HepG2 (cell line): ENCODE results near the gene ZFP90. TPM values are rescaled to one million over a fixed set of nuclear protein-coding genes. Genes with fewer than 3 reads are reported as not detected.

Experiments used
- EEA1 ChIP-seq: sonication (generic); formaldehyde crosslinking; IDR thresholded peaks from 2 replicates; pipeline ENCODE4 v1.5.1; 2020; ENCODE audit warnings: mild to moderate bottlenecking, missing genetic modification reagents, borderline replicate concordance
- ELF4 ChIP-seq: sonication (generic); formaldehyde crosslinking; IDR thresholded peaks from 2 replicates; pipeline ENCODE4 v1.5.0; 2020; ENCODE audit warnings: missing genetic modification reagents, mild to moderate bottlenecking, moderate library complexity, borderline replicate concordance
- FOSL1 ChIP-seq: sonication (generic); formaldehyde crosslinking; IDR thresholded peaks from 2 replicates; pipeline ENCODE4 v1.9.0; 2021; ENCODE audit warnings: missing genetic modification reagents, borderline replicate concordance
- GLI4 ChIP-seq: sonication (generic); formaldehyde crosslinking; IDR thresholded peaks from 2 replicates; pipeline ENCODE4 v1.5.1; 2020; ENCODE audit warnings: missing genetic modification reagents, mild to moderate bottlenecking, moderate library complexity, borderline replicate concordance
- KLF12 ChIP-seq: sonication (generic); formaldehyde crosslinking; IDR thresholded peaks from 2 replicates; pipeline ENCODE4 v1.4.0; 2020; ENCODE audit warnings: missing genetic modification reagents, borderline replicate concordance
- KLF6 ChIP-seq: IDR thresholded peaks from 2 replicates; pipeline ENCODE4 v1.8.0; 2016; ENCODE audit warnings: missing biosample characterization, missing genetic modification reagents
- NBN ChIP-seq: fragments of 450-650 bp; conservative IDR thresholded peaks from 2 replicates; pipeline ENCODE4 v1.6.1; 2017
- SOX13 ChIP-seq, 3 experiments: fragments of 450-650 bp in 1 of 3; sonication (generic) in 1 of 3; formaldehyde crosslinking in 1 of 3; IDR thresholded peaks in 2 of 3; conservative IDR thresholded peaks in 1 of 3; 2 replicates each; pipeline versions ENCODE4 v1.5.0 to v1.6.1; 2016 to 2020; ENCODE audit warnings: antibody characterized with exemption in 1 of 3, mild to moderate bottlenecking in 1 of 3, missing compliant biosample characterization in 1 of 3, missing genetic modification reagents in 1 of 3, moderate library complexity in 1 of 3
- SPEN ChIP-seq: sonication (generic); formaldehyde crosslinking; IDR thresholded peaks from 2 replicates; pipeline ENCODE4 v1.5.1; 2020; ENCODE audit warnings: low read depth, mild to moderate bottlenecking, missing genetic modification reagents
- ZNF275 ChIP-seq: sonication (generic); formaldehyde crosslinking; IDR thresholded peaks from 2 replicates; pipeline ENCODE4 v1.8.0; 2022; ENCODE audit warnings: missing genetic modification reagents, mild to moderate bottlenecking, inconsistent platforms, borderline replicate concordance
- ZNF550 ChIP-seq: sonication (generic); formaldehyde crosslinking; IDR thresholded peaks from 2 replicates; pipeline ENCODE4 v1.4.0; 2020; ENCODE audit warnings: mild to moderate bottlenecking, missing genetic modification reagents, borderline replicate concordance
- ZNF556 ChIP-seq: sonication (generic); formaldehyde crosslinking; IDR thresholded peaks from 2 replicates; pipeline ENCODE4 v1.4.0; 2020; ENCODE audit warnings: mild to moderate bottlenecking, missing genetic modification reagents, borderline replicate concordance
- ZNF768 ChIP-seq: sonication (generic); formaldehyde crosslinking; IDR thresholded peaks from 2 replicates; pipeline ENCODE4 v1.4.0; 2020; ENCODE audit warnings: missing genetic modification reagents
- ZNF816 ChIP-seq: sonication (generic); formaldehyde crosslinking; IDR thresholded peaks from 2 replicates; pipeline ENCODE4 v1.8.0; 2022; ENCODE audit warnings: missing genetic modification reagents, mild to moderate bottlenecking, borderline replicate concordance
- ZNF839 ChIP-seq: sonication (generic); formaldehyde crosslinking; IDR thresholded peaks from 2 replicates; pipeline ENCODE4 v1.4.0; 2020; ENCODE audit warnings: missing genetic modification reagents, mild to moderate bottlenecking, borderline replicate concordance
- polyA plus RNA-seq, 8 experiments: library from polyadenylated mRNA; depleted of rRNA in 3 of 8; stranded (reverse) in 7 of 8; unstranded in 1 of 8; fragments of >200 nt; fragmentation: Illumina TruSeq in 4 of 8; extraction: Trizol in 4 of 8; gene quantifications; 2 replicates each; pipeline versions ENCODE4 v1.2.1 to v1.2.3, GENCODE V29; 2011 to 2016; ENCODE audit warnings: low read depth in 4 of 8, missing spikeins in 1 of 8, mixed read lengths in 1 of 8; ENCODE audit not compliant: insufficient read depth in 1 of 8
- total RNA-seq, 5 experiments: library from RNA; depleted of rRNA; stranded (reverse); fragments of >200 nt; fragmentation: Illumina TruSeq; extraction: Trizol; gene quantifications; 2 replicates each; pipeline ENCODE4 v1.2.3, GENCODE V29; 2016; ENCODE audit warnings: low read depth in 1 of 5
- TF ChIP-seq, protein P1 (sequence below): sonication (generic); formaldehyde crosslinking; IDR thresholded peaks from 2 replicates; pipeline ENCODE4 v1.5.0; 2020; ENCODE audit warnings: missing genetic modification reagents, mild to moderate bottlenecking, borderline replicate concordance
- TF ChIP-seq, protein P2 (sequence below): sonication (generic); formaldehyde crosslinking; IDR thresholded peaks from 2 replicates; pipeline ENCODE4 v1.8.1; 2022; ENCODE audit warnings: mild to moderate bottlenecking, missing genetic modification reagents
- TF ChIP-seq, protein P3 (sequence below): sonication (generic); formaldehyde crosslinking; IDR thresholded peaks from 2 replicates; pipeline ENCODE4 v1.4.0; 2020; ENCODE audit warnings: missing genetic modification reagents, low read depth, mild to moderate bottlenecking, borderline replicate concordance
- TF ChIP-seq, protein P4 (sequence below): sonication (generic); formaldehyde crosslinking; IDR thresholded peaks from 2 replicates; pipeline ENCODE4 v1.4.0; 2020; ENCODE audit warnings: missing genetic modification reagents, borderline replicate concordance

ZFP90 gene
- total and polyA plus RNA-seq, 2 of the 13 experiments (the other 11 are each of a cell fraction or from before 2014, with no cell fraction given) = 17.6 to 18.9 TPM

DNA sequence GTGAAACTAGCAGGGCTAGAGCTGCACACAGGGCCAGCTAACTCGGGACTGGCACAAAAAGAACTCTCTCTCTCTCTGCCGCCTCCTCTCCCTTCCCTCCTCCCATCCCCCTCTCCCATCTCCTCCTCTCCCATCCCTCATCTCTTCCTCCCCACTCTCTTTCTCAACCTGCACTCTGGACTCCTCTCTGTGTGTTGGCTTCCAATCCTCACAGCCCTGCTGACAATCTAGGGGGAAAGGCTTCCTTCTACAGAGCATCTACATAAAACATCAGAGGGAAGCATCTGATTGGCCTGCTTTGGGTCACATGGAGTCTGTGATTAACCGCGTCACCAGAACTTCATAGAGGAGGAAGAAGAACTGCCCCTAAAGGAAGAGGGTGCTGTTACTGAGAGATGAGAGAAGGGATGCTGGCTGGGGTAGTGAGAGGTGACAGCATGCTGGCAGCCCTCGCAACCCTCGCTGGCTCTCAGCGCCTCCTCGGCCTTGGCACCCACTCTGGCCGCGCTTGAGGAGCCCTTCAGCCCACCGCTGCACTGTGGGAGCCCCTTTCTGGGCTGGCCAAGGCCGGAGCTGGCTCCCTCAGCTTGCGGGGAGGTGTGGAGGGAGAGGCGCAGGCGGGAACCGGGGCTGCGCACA lies 12.8 kb upstream of the ZFP90 start (continued):
- TF ChIP-seq ELF4 (CRISPR knock-in tag) (no peak), ZNF556 (CRISPR knock-in tag) (no peak), ZNF550 (CRISPR knock-in tag) (no peak), ZNF275 (CRISPR knock-in tag) (no peak), EEA1 (CRISPR knock-in tag) (0 out of 2 replicates have a peak, but pooled peaks have one; percentile 59), ZNF816 (CRISPR knock-in tag) (no peak), ZNF839 (CRISPR knock-in tag) (no peak), KLF12 (CRISPR knock-in tag) (no peak), SPEN (CRISPR knock-in tag) (no peak), NBN (no peak), KLF6 (CRISPR knock-in tag) (no peak), FOSL1 (CRISPR knock-in tag) (no peak), ZNF768 (CRISPR knock-in tag) (no peak), SOX13 (IDR thresholded peaks at IDR 0.05) (no peak), SOX13 (CRISPR knock-in tag; conservative IDR thresholded peaks at IDR 0.05 in 1 of 2, IDR thresholded peaks at IDR 0.05 in 1 of 2) (no peak), GLI4 (CRISPR knock-in tag) (0 out of 2 replicates have a peak, but pooled peaks have one; percentile 65)
- TF ChIP-seq, protein P1, sequence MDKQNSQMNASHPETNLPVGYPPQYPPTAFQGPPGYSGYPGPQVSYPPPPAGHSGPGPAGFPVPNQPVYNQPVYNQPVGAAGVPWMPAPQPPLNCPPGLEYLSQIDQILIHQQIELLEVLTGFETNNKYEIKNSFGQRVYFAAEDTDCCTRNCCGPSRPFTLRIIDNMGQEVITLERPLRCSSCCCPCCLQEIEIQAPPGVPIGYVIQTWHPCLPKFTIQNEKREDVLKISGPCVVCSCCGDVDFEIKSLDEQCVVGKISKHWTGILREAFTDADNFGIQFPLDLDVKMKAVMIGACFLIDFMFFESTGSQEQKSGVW (CRISPR knock-in tag) = no peak
- TF ChIP-seq, protein P2, sequence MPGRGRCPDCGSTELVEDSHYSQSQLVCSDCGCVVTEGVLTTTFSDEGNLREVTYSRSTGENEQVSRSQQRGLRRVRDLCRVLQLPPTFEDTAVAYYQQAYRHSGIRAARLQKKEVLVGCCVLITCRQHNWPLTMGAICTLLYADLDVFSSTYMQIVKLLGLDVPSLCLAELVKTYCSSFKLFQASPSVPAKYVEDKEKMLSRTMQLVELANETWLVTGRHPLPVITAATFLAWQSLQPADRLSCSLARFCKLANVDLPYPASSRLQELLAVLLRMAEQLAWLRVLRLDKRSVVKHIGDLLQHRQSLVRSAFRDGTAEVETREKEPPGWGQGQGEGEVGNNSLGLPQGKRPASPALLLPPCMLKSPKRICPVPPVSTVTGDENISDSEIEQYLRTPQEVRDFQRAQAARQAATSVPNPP = no peak
- TF ChIP-seq, protein P3, sequence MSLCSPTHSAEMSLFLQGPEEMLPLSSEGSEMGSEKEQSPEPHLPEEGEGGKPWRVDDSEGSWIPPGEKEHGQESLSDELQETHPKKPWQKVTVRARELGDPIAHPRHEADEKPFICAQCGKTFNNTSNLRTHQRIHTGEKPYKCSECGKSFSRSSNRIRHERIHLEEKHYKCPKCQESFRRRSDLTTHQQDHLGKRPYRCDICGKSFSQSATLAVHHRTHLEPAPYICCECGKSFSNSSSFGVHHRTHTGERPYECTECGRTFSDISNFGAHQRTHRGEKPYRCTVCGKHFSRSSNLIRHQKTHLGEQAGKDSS (CRISPR knock-in tag) = no peak
- TF ChIP-seq, protein P4, sequence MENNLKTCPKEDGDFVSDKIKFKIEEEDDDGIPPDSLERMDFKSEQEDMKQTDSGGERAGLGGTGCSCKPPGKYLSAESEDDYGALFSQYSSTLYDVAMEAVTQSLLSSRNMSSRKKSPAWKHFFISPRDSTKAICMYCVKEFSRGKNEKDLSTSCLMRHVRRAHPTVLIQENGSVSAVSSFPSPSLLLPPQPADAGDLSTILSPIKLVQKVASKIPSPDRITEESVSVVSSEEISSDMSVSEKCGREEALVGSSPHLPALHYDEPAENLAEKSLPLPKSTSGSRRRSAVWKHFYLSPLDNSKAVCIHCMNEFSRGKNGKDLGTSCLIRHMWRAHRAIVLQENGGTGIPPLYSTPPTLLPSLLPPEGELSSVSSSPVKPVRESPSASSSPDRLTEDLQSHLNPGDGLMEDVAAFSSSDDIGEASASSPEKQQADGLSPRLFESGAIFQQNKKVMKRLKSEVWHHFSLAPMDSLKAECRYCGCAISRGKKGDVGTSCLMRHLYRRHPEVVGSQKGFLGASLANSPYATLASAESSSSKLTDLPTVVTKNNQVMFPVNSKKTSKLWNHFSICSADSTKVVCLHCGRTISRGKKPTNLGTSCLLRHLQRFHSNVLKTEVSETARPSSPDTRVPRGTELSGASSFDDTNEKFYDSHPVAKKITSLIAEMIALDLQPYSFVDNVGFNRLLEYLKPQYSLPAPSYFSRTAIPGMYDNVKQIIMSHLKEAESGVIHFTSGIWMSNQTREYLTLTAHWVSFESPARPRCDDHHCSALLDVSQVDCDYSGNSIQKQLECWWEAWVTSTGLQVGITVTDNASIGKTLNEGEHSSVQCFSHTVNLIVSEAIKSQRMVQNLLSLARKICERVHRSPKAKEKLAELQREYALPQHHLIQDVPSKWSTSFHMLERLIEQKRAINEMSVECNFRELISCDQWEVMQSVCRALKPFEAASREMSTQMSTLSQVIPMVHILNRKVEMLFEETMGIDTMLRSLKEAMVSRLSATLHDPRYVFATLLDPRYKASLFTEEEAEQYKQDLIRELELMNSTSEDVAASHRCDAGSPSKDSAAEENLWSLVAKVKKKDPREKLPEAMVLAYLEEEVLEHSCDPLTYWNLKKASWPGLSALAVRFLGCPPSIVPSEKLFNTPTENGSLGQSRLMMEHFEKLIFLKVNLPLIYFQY = no peak
